Kidney epithelial cell (primary cell): ENCODE data around the gene STEAP2. TPM values are rescaled to one million over a fixed set of nuclear protein-coding genes. Genes with fewer than 3 reads are reported as not detected.

ENCODE experiments used
- DNase-seq: peaks from one replicate; pipeline ENCODE4 v3.0.0-alpha.2; 2010; ENCODE audit warnings: low read depth
- H3K27me3 ChIP-seq: 2 replicates; pipeline ENCODE4 v1.6.0; 2011; ENCODE audit warnings: low read length; ENCODE audit not compliant: control insufficient read depth, insufficient read depth
- H3K36me3 ChIP-seq: 2 replicates; pipeline ENCODE4 v1.5.1; 2011; ENCODE audit warnings: low read length; ENCODE audit not compliant: control insufficient read depth, insufficient read depth
- H3K4me3 ChIP-seq: 2 replicates; pipeline ENCODE4 v1.5.1; 2011; ENCODE audit warnings: low read depth, mild to moderate bottlenecking, control low read depth, low read length
- total RNA-seq: library from RNA; depleted of rRNA; stranded (reverse); fragments of >200 nt; gene quantifications from 2 replicates; pipeline ENCODE4 v1.2.3, GENCODE V29; 2015
- TF ChIP-seq, protein P1 (sequence below): IDR thresholded peaks from 2 replicates; pipeline ENCODE4 v1.5.1; 2011; ENCODE audit warnings: mild to moderate bottlenecking, moderate library complexity, low read length, control low read depth, inconsistent platforms; ENCODE audit not compliant: insufficient read depth, poor library complexity, severe bottlenecking

Gene STEAP2
- total RNA-seq, 1 donor from 2014 or later, result 5.2 TPM

GRCh38 chr7:90213521-90213920 is 2.0 kb downstream of the STEAP2 start:
- no peaks in the 10 kb centered on the region for H3K27me3 ChIP-seq
- H3K4me3 ChIP-seq, result no peak overlapping the region
- TF ChIP-seq, protein P1, sequence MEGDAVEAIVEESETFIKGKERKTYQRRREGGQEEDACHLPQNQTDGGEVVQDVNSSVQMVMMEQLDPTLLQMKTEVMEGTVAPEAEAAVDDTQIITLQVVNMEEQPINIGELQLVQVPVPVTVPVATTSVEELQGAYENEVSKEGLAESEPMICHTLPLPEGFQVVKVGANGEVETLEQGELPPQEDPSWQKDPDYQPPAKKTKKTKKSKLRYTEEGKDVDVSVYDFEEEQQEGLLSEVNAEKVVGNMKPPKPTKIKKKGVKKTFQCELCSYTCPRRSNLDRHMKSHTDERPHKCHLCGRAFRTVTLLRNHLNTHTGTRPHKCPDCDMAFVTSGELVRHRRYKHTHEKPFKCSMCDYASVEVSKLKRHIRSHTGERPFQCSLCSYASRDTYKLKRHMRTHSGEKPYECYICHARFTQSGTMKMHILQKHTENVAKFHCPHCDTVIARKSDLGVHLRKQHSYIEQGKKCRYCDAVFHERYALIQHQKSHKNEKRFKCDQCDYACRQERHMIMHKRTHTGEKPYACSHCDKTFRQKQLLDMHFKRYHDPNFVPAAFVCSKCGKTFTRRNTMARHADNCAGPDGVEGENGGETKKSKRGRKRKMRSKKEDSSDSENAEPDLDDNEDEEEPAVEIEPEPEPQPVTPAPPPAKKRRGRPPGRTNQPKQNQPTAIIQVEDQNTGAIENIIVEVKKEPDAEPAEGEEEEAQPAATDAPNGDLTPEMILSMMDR, result no peak
- no peak for DNase-seq
- H3K36me3 ChIP-seq, result no peaks in the 10 kb centered on the region

DNA sequence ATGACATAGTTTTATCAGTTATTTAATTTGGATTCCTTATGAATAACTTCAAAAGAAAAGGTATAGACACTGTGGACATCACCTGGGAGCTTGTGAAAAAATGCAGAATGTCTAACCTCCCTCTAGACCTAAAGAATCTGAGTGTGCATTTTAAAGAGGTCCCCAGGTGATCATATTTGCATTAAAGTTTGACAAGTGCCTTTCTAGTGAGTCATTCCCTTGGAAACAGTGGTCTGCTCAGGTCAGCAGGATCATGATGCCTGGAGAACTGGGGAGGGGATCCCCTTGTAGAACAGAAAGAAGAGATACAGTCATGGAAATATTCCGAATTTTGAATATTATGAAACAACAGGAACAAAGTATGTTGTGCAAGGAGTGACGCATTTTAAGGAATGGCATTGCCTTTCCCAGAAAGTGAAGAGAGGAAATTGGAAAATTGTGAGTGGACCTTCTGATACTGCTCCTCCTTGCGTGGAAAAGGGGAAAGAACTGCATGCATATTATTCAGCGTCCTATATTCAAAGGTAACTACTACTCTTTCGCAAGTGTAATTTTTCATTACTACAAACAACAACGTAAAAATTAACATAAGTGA is 4.6 kb downstream of the STEAP2 start:
- TF ChIP-seq, protein P1, result no peak
- H3K36me3 ChIP-seq, result no peaks in the 10 kb centered on the region
- no peaks in the 10 kb centered on the region for H3K27me3 ChIP-seq
- no peak for DNase-seq
- no peak overlapping the region for H3K4me3 ChIP-seq

DNA sequence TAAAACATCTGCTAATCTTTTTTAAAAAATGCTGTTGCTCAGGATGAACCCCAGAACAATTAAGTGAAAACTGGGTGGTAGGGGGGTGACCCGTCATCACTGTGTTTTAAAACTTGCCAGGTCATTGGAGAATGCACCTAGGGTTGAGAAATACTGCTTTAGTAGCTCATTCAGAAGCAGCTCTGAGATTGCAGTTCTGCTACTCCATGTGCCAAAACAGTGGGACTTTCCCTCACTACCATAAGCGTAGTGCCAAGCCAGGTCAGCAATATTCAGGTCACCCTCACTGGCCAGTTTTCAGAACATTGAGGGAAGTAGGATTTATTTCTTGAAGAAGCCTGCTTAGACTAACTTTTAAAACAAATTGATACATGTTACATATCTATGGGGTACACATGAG is 5.2 kb downstream of the STEAP2 start:
- TF ChIP-seq, protein P1, result no peak
- Histone ChIP-seq H3K4me3 (no peak overlapping the region), H3K36me3 (no peaks in the 10 kb centered on the region), H3K27me3 (no peaks in the 10 kb centered on the region)
- DNase-seq, result no peak

- H3K27me3 ChIP-seq, result no peaks in the 10 kb centered on the region
- TF ChIP-seq, protein P1, result no peak
- H3K4me3 ChIP-seq, result no peak overlapping the region
- DNase-seq, result no peak
- H3K36me3 ChIP-seq, result no peaks in the 10 kb centered on the region
Observed at GRCh38 chr7:90222390-90222789, 10.8 kb downstream of the STEAP2 start.

GRCh38 chr7:90222811-90223725 is 11.5 kb downstream of the STEAP2 start:
- no peak for DNase-seq

More at GRCh38 chr7:90222811-90223725, 11.5 kb downstream of the STEAP2 start:
- TF ChIP-seq, protein P1, result no peak
- Histone ChIP-seq H3K4me3 (no peak overlapping the region), H3K27me3 (no peaks in the 10 kb centered on the region), H3K36me3 (no peaks in the 10 kb centered on the region)
